GM19351 (cell line): ENCODE data around the gene CDK16.

ENCODE experiments used
- ATAC-seq: cut with Tn5 transposase; IDR thresholded peaks from one replicate; pipeline ENCODE4 v1.9.1; 2021; ENCODE audit warnings: mild to moderate bottlenecking, moderate library complexity; ENCODE audit not compliant: unreplicated experiment

CDK16 gene

DNA sequence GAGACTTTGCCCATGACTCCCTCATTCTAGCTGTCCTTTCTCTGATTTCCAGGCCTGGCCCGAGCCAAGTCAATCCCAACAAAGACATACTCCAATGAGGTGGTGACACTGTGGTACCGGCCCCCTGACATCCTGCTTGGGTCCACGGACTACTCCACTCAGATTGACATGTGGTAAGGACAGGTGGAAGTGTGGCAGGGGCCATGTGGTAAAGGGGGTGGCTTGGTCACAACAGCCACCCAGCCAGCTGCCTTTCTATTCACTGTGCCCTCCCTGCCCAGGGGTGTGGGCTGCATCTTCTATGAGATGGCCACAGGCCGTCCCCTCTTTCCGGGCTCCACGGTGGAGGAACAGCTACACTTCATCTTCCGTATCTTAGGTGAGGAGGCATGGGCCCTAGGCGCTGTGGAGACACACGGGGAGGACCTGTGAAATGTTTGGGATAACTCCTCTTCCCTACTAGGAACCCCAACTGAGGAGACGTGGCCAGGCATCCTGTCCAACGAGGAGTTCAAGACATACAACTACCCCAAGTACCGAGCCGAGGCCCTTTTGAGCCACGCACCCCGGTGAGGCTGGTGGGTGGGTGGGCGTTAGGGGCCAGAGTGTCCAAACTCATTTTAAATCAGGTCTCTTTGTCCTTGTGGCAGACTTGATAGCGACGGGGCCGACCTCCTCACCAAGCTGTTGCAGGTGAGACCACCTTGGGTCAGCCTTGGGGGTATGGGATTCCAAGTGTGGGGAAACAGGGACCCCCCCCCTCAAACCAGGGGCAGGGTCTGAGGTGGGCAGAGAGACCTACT, 8.3 kb downstream of the CDK16 start:
- no peak for ATAC-seq

GRCh38 chrX:47227334-47227583, 8.8 kb downstream of the CDK16 start:
- no peak for ATAC-seq

GRCh38 chrX:47228550-47229270, 10.2 kb downstream of the CDK16 start:
- ATAC-seq: no peak

GRCh38 chrX:47229427-47229826, 10.9 kb downstream of the CDK16 start:
- ATAC-seq: no peak

- no peak for ATAC-seq
Measured at GRCh38 chrX:47230136-47230868, 11.8 kb downstream of the CDK16 start.

DNA sequence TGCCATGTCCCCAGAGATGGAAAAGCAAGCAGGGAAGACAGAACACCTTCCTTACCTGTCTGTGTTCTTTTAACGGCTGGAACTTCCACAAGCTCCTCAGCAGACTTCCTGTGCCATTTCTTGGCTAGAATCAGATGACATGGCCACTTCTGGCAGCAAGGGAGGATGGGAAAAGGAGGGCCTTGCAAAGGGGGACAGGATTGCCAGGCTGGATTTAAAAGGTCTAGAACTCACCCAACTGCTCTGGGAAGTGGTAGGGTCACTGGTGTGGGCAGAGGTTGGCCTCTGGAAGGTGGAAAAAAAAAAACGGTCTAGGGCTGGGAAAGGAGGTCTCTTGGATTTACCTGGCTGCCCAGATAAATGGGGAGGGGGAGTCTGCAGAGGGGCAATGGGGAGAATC, 12.7 kb downstream of the CDK16 start:
- ATAC-seq: no peak

DNA sequence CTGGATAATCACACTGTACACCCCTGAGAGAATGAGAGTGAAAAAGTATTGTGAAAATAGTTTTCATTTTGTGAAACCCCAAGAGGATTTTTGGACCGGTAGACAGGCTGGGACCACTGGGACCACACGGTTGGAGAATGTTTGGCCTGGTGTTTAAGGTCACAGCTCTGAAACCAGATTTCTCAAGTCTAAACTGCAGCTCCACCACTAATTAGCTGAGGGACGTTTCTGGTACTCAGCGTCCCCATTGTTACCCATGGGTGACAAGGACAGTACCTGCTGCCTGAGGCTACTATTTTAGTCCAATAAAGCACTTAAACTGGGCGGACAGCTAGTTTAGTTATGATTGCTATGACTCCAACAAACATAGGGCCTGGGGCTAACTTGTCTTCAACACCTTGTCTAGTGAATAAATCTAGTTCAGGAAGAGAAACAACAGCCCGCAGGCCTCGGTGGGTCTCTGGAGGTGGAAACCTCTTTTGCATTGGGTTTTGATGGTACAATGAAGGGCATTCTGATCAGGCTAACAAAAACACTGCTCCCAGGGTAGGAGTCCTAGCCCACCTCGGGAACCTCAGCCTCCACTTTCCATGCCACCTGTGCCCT, 13.8 kb downstream of the CDK16 start:
- ATAC-seq: no peak

DNA sequence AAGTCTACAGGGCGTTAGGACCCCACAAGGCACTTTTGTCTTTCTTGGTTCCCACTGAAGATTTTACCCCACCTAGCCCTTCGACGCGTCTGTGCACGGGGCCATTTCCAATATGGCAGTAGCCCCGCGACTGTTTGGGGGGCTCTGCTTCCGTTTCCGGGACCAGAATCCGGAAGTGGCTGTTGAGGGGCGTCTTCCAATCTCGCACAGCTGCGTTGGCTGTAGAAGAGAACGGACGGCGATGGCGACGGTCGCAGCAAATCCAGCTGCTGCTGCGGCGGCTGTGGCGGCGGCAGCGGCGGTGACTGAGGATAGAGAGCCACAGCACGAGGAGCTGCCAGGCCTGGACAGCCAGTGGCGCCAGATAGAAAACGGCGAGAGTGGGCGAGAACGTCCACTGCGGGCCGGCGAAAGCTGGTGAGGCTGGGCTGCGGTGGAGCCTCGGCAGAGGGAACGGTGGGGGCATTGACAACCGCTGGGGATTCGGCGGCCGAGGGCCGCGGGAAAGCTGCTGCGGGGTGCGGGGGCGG, 14.4 kb downstream of the CDK16 start, which contains the start of gene USP11:
USP11 (plus strand) TSS at position 207 of the 530 bp plus-strand sequence; CDS start at position 242, 35 bp downstream.
- no peak for ATAC-seq

GRCh38 chrX:47233333-47234113, 15.0 kb downstream of the CDK16 start:
- peak; percentile 83 for ATAC-seq

GRCh38 chrX:47234583-47234982, 16.1 kb downstream of the CDK16 start:
- ATAC-seq: no peak

DNA sequence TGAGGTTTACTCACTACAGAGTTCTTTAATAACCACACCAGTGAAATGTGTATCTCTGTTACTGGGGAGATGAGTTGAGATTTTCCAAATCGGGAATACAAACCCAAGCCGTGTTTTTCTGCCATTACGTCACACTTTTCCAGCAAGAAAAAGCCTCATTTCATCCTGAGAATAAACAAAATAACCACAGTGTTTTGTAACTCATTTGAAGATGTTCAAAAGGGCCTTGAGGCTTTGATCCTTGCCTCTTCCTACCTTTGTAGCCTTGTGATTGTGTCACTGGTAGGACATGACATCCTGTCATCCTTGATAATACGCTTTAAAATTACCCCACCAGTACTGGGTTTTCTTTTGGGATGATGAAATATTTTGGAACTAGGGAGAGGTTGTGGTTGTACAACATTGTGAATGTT, 17.2 kb downstream of the CDK16 start:
- no peak for ATAC-seq

- no peak for ATAC-seq
Measured at GRCh38 chrX:47239199-47239598, 20.7 kb downstream of the CDK16 start.

DNA sequence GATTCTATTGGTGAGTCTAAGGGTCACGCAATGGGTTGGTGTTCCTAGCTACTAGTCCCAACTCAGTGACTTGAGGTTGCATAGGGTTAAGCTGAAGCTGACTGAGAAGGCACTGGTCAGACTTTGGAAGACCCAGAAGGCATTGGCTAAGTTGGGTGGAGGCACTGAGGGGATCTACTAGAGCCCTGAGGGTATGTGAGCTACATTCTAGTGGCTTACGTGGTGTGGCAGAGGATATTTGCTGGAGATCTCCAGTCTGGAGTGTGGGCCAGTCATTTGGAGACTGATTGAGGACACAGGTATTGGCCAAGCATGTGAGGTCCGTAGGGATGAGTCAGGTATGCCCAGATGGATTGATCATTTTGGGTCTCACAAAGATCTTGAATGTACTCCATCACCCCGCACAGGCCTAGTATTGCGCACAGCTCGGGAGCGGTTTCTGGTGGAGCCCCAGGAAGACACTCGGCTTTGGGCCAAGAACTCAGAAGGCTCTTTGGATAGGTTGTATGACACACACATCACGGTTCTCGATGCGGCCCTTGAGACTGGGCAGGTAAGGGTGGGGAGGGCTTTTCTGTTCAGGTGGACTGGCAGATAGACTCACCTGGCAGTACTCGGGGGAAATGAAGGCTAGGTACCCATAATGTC, 21.5 kb downstream of the CDK16 start:
- no peak for ATAC-seq

DNA sequence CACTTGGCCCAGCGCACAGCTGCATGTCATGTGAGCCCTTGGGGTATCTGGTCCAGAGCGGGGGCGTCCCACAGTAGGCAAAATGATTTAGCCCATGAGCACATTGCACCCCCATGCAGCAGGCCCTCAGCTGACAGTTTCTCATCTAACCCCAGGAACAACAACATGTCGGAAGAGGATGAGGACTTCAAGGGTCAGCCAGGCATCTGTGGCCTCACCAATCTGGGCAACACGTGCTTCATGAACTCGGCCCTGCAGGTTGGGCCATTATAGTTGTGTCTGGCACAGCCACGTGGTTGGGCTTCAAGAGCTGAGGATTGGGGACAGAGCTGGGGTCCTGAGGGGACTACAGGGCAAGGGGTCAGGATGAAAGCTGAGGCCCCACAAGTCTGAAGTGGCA, 22.1 kb downstream of the CDK16 start:
- no peak for ATAC-seq

DNA sequence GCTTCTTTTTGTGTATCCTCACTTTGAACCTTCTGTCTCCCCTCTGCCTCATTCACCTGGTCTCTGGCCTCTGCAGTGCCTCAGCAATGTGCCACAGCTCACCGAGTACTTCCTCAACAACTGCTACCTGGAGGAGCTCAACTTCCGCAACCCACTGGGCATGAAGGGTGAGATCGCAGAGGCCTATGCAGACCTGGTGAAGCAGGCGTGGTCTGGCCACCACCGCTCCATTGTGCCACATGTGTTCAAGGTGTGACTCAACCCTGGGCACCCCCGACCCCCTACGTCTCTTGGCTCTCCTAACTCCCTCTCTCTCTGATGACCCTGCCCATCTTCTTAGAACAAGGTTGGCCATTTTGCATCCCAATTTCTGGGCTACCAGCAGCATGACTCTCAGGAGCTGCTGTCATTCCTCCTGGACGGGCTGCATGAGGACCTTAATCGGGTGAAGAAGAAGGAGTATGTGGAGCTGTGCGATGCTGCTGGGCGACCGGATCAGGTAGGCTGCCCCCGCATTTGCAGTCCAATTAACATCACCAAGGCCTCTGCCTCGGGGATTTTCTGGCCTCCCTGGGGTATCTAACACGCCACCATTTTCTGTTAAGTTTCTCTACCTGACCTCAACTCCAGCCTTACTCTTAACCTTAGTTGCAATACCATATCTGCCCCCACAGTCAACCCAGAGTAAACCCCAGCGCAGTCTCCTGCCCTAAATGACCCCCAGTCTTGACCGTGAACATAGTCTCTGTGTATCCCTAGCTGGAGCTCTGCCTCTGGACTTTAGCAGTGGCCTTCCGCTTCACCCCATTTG, 22.9 kb downstream of the CDK16 start:
- no peak for ATAC-seq

- ATAC-seq: no peak
Measured at GRCh38 chrX:47242321-47242720, 23.8 kb downstream of the CDK16 start.

GRCh38 chrX:47243351-47243750, 24.9 kb downstream of the CDK16 start:
- ATAC-seq: no peak

- ATAC-seq: no peak
Measured at GRCh38 chrX:47244676-47245075, 26.2 kb downstream of the CDK16 start.

GRCh38 chrX:47245156-47245555, 26.7 kb downstream of the CDK16 start:
- no peak for ATAC-seq
